ENCODE measurements around the gene ZNF236.
A peak's percentile ranks its signal among the peaks of the same experiment; 100 is the strongest.
"Not testable (repeated sequence)": the region's sequence is repeated elsewhere in the genome, so short reads cannot be mapped to it uniquely, and the experiment has no call there.

ZNF236 gene

GRCh38 chr18:76977684-76978232 lies 155.4 kb downstream of the ZNF236 start:
- no peak for DNase-seq

DNA sequence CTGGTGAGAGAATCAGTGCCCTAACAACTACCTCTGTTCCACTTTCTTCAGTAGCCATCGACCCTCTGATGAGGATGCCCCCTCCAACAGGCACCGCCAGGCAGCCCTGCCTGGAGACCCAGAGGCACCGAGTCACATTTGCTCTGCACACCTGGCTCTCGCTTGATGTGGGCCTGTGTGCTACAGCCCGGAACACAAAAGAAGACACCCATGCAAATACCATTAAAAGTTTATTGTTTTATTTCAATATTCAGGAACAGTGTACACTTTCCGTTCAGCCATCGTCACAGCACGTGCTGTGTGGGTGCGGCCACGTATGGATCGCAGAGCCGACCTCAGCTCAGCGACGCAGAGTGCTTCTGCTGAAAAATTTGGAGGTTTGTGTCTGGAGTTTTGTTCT lies 156.3 kb downstream of the ZNF236 start:
- no peak for DNase-seq

- no peak for DNase-seq
Observed at GRCh38 chr18:76979111-76979751, 156.9 kb downstream of the ZNF236 start.

DNA sequence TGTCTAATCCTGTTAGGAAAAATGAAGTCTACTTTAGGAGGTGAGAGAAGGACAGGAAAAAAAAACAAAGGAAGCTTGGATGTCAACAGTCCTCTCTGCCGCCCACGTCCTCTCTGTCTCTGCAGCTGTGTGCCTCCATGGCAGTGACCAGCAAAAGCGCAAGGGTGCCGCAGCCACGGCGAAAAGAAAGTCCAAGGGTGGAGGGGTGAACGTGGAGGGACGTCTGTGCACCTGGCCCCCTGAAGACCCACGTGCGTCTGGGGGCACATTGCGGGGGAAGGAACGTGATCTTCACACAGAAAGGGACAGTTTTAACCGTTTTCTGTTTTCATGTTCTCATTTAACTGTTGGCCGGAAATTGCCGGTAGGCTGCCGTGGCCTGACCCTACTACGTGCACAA lies 157.5 kb downstream of the ZNF236 start:
- DNase-seq: no peak

GRCh38 chr18:76980663-76981395 lies 158.5 kb downstream of the ZNF236 start:
- DNase-seq: no peak

- DNase-seq: no peak
Observed at GRCh38 chr18:76981396-76981968, 159.1 kb downstream of the ZNF236 start.

DNA sequence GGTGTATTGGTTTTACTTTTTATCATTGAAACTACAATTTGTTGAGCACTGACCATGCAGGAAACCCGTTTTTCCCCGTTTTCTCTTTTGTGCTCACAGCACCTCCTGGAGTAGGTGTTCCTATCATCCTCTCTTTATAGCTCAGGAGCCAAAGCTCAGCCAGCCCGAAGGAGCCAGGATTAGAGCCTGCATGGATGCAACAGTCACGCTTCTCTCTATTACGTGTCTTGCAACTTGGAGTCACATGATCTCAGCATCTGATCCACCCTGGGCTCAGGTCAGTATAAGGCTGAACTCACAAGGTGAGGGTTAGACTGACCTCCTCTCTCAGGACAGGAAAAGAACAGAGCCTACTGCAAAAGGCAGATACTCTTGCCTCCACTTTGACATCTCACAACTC lies 159.7 kb downstream of the ZNF236 start:
- no peak for DNase-seq

DNA sequence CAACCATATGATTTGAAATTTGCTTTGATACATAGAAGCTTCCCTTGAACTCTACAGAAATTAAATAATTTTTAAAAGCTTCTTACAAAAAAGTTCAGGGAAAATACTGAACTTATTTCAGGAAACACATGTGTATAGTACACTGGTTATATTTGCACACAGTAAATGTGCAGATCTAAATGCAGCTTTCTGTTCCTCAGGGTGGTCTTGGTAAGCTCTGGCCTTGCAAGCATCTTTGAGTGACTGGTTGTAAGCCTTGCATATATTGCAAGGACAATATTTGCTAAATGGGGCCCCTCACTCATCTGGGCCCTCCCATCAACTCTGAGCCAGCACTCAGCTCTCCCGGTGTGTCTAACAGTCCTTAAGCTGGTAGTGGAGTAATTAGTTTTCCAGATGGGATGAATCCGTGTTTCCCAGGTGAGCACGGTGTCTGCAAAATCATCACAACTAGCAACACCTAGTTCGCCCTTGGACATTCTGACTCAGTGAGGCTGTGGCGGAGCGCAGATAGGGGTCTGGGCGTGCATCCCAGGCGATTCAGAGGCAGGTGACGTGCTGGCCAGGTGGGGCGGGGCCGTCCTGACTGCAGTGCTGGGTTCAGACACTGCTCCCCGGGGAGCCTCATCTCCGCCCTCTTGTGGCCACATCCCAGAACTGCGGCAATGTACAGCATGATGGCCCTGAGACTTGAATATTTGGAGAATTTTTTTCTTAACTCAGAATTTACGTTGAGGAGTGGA lies 160.7 kb downstream of the ZNF236 start:
- DNase-seq: peak; percentile 66

DNA sequence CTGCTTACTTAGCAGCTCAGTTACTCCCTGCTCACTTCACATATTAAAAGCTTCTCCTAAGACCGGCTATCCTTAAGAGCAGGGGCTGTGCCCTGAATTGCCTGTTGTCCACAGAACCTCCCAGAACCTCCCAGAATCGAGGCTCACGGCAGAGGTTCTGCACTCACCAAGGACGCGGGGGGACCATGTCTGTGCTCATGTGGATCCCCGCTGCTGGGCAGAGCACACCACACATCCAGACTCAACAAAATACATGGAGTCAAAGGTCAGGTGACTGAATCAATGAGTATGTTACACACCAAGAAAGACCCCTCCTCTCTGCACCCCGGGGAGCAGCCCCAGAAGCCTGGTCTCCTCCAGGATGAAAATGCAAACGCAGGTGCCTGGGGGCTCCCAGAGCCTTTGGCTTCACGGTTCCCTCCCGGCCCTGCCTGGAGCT lies 161.3 kb downstream of the ZNF236 start:
- DNase-seq: no peak

GRCh38 chr18:76984193-76985155 lies 162.1 kb downstream of the ZNF236 start:
- no peak for DNase-seq

- no peak for DNase-seq
Observed at GRCh38 chr18:76985156-76985950, 163.0 kb downstream of the ZNF236 start.

DNA sequence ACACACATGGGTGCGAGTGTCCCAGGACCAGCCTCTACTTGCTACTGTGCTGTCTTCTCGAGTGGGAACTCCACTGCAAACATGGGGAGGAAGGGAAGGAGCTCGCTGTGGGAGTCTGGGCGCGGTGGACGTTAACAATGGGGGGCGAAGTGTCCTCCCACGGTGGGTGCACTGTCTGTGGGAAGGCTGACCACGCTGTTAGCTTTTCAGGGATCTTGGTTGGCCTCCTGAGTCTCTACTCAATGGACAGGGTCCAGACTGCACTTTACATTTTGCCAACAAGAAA lies 163.5 kb downstream of the ZNF236 start:
- no peak for DNase-seq

- no peak for DNase-seq
Observed at GRCh38 chr18:76986406-76986805, 164.0 kb downstream of the ZNF236 start.

DNA sequence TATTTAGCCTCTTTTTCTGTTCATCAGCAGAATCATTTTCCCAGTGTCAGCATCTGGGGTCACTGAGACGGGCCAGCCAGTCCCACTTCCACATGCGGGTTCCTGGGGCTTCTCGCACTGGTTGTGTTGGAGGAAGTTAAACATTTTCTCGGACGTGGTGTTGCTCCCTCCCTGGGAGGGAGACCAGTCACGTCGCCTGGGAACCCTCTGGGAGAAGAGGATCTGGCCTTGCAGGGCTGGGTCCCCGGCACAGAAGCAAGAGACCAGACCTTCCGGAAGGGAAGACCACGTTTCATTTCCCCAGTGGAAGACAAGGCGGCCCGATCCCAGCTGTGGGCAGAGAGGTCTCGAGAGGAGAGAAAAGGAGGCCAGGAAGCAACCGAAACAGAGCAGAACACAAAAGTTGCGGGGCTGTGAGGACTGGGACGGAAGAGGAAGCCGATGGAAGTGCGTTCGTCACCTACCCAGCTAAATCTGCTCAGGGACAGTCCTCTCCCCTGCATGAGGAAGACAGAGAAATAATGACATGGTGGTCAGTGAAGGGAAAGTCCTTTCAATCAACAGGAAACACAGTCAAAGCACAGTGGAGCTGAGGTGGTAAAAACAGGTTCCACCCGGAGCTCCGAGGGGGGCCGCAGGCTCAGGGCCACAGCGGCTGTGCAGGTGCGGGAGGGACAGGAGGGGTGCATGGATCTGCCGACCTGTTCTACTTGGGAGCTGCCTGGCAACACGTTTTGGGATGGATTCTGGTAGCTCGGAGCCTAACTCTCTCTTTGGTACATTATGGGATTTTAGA lies 165.9 kb downstream of the ZNF236 start:
- DNase-seq: peak; percentile 61

DNA sequence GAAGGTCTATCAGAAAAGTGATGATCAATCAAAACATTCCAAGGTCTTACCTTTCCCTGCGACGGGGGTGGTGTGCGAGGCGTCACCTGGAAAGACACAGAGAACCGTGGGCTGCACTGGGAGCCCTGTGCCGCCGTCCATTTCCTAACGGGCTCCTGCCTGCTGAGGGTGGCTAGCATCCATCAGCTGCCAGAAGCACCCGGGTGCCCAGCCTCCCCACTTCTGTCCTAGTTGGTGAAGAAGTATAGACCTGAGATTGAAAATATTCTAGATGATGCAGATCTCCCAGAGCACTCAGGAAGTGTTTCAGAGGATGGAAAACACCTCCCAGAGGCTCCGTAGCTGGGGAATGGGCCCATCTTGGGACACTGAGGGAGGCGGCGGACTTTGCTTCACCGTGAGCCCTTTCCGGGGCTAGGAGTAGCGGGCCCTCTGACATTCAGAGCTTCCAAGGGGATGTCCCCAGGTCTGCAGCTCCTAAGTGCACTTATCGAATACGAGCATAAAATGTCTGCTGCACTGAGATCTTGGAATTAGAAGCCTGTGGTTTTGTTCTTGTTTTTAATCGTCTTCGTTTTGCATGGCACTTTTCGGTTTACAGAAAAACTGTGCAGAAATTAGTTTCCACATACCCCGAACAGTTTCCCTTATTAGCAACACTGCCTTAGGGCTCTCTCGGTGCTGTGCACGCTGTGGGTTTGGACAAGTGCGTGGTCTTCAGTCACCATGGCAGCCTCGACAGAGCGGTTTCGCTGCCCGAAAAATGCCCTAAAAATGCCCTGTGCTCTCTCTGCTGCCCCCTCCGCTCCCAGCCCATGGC lies 166.7 kb downstream of the ZNF236 start:
- DNase-seq: no peak

DNA sequence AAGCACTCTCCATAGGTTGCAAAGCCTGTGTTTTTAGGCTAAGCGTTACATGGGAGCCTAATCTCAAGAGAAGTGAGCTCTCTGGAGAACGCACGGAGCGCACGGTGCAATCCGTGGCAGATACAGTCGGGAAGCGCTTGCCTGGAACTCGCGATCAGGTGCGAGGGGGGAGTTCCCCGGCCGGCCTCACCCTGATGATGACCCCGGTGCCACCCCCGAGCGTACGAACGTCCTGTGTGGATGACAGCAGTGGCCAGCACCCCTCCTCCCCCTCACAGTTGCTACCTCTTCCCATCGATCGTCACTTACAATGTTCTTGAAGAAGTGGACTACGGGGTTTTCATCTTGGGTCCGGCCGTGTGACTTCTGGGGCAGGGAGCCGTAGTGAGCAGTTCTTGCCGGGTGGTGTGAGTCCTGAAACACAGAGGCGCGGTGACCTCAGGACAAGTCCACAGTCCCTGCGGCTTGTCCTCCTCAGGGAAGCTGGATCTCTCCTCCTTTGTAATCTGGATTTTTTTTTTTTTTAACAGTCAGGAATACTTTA lies 167.4 kb downstream of the ZNF236 start:
- DNase-seq: no peak

GRCh38 chr18:76990343-76991020 lies 168.1 kb downstream of the ZNF236 start:
- DNase-seq: not testable (repeated sequence)

DNA sequence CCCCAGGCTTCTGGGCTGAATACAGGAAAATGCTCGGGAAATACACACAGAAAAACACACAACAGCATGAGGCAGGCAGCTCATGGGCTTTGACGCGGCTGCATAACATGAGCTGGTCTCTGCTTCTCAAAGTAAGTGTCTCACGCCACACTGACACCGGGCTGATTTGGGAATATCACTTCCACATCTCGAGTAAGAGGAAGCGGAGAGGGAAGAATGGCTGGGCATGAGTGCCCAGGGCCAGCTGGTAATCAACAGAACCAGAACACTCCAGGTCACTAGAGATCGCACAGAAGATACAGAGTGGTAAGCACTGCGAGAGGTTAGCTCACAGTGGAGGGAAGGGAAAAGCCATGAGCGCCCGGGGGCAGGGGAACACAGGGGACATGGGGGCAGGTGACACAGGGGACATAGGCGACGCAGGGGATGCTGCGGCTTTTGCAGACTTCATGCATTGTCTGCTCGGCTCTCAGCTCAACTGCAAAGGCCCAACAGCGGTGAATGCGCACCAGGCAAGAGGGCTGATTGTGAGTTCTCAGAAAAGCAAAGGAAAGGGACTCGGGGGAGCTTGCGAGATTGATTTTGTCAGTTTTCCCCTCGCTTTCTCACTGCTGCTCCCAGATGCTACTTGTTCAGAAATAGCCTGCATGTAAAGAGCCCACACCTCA lies 168.8 kb downstream of the ZNF236 start:
- peak; percentile 30 for DNase-seq

All from inflammatory macrophage treated with lipopolysaccharide for 4 hours (primary cell).